ENCODE data around the gene HSD17B2.

DNA sequence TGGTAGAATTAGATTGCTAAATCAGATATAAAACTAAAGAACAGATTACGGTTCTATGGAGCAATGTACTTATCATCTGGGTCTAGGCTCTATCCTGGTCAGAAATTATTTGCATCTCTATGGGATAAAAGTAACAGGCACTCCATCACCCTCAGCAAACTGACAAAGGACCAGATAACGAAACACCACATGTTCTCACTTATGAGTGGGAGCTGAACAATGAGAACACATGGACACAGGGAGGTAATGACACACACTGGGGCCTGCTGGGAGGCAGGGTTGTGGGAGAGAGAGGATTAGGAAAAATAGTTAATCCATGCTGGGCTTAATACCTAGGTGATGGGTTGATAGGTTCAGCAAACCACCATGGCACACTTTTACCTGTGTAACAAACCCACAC, 73.0 kb downstream of the HSD17B2 start:
- no peak for TF ChIP-seq POLR2A (IDR thresholded peaks at IDR 0.05)
- TF ChIP-seq, protein P1, sequence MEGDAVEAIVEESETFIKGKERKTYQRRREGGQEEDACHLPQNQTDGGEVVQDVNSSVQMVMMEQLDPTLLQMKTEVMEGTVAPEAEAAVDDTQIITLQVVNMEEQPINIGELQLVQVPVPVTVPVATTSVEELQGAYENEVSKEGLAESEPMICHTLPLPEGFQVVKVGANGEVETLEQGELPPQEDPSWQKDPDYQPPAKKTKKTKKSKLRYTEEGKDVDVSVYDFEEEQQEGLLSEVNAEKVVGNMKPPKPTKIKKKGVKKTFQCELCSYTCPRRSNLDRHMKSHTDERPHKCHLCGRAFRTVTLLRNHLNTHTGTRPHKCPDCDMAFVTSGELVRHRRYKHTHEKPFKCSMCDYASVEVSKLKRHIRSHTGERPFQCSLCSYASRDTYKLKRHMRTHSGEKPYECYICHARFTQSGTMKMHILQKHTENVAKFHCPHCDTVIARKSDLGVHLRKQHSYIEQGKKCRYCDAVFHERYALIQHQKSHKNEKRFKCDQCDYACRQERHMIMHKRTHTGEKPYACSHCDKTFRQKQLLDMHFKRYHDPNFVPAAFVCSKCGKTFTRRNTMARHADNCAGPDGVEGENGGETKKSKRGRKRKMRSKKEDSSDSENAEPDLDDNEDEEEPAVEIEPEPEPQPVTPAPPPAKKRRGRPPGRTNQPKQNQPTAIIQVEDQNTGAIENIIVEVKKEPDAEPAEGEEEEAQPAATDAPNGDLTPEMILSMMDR (IDR thresholded peaks at IDR 0.05): no peak
